HEK293 (cell line): Measurements from ENCODE around the gene TPCN2.

ENCODE experiments used
- CTCF ChIA-PET: fragments of 350-600 bp; formaldehyde crosslinking; extraction: SDS; loops from one replicate; lab custom pipeline; 2021; ENCODE audit warnings: antibody characterized with exemption; lab: Yijun Ruan, JAX
- POLR2A ChIA-PET: fragments of 300-600 bp; formaldehyde crosslinking; extraction: SDS; loops from one replicate; lab custom pipeline; 2020; ENCODE audit warnings: antibody characterized with exemption, inconsistent platforms; lab: Yijun Ruan, JAX
- H3K27ac ChIP-seq: fragments of 200-500 bp; sonication (Bioruptor generic); 2 replicates; pipeline ENCODE4 v1.5.1; 2014; ENCODE audit warnings: low read depth, low read length, control low read depth, inconsistent platforms; ENCODE audit errors: extremely low read depth
- H3K36me3 ChIP-seq, 2 experiments: fragments of 200-500 bp in 1 of 2; sonication (Bioruptor generic) in 1 of 2; 1 replicate in 1 of 2; 2 replicates in 1 of 2; pipeline ENCODE4 v1.5.1; 2014 to 2017; ENCODE audit warnings: inconsistent platforms in 2 of 2, low read length in 2 of 2; ENCODE audit not compliant: control insufficient read depth in 2 of 2, insufficient read depth in 1 of 2
- H3K4me1 ChIP-seq: fragments of 200-500 bp; sonication (Bioruptor generic); 2 replicates; pipeline ENCODE4 v1.5.1; 2014; ENCODE audit warnings: mild to moderate bottlenecking, low read length, inconsistent platforms; ENCODE audit not compliant: control insufficient read depth, insufficient read depth
- H3K4me3 ChIP-seq: 2 replicates; pipeline ENCODE4 v1.5.1; 2011; ENCODE audit warnings: low read depth, mild to moderate bottlenecking, control low read depth, low read length, moderate library complexity
- H3K9me3 ChIP-seq: fragments of 200-500 bp; sonication (Bioruptor generic); 2 replicates; pipeline ENCODE4 v1.5.1; 2014; ENCODE audit warnings: low read depth, low read length, inconsistent platforms; ENCODE audit not compliant: control insufficient read depth, insufficient read depth
- IKZF3 ChIP-seq: fragments of 450-650 bp; IDR thresholded peaks from 2 replicates; pipeline ENCODE4 v1.5.0; 2018; ENCODE audit warnings: missing biosample characterization, mild to moderate bottlenecking, missing genetic modification characterization, moderate library complexity
- SP2 ChIP-seq: fragments of 450-650 bp; formaldehyde crosslinking; IDR thresholded peaks from 2 replicates; pipeline ENCODE4 v1.5.1; 2016; ENCODE audit warnings: missing biosample characterization, missing genetic modification characterization
- SP7 ChIP-seq: fragments of 450-650 bp; formaldehyde crosslinking; IDR thresholded peaks from 2 replicates; pipeline ENCODE4 v1.5.1; 2016; ENCODE audit warnings: missing biosample characterization, missing genetic modification characterization
- TRIM28 ChIP-seq: IDR thresholded peaks from 2 replicates; pipeline ENCODE4 v1.6.1; 2011; ENCODE audit warnings: low read length, control low read depth, borderline replicate concordance
- YY2 ChIP-seq: fragments of 450-650 bp; formaldehyde crosslinking; IDR thresholded peaks from 2 replicates; pipeline ENCODE4 v1.5.1; 2016; ENCODE audit warnings: missing biosample characterization, missing genetic modification characterization
- ZBTB1 ChIP-seq: fragments of 450-650 bp; formaldehyde crosslinking; IDR thresholded peaks from 2 replicates; pipeline ENCODE4 v1.5.1; 2016; ENCODE audit warnings: missing biosample characterization, missing genetic modification characterization
- ZBTB20 ChIP-seq: fragments of 450-650 bp; formaldehyde crosslinking; IDR thresholded peaks from 2 replicates; pipeline ENCODE4 v1.5.1; 2016; ENCODE audit warnings: missing biosample characterization, missing genetic modification characterization
- ZBTB7A ChIP-seq: fragments of 450-650 bp; formaldehyde crosslinking; IDR thresholded peaks from 2 replicates; pipeline ENCODE4 v1.5.1; 2016; ENCODE audit warnings: low read depth, missing biosample characterization, missing genetic modification characterization
- ZNF138 ChIP-seq: fragments of 450-650 bp; formaldehyde crosslinking; IDR thresholded peaks from 2 replicates; pipeline ENCODE4 v1.5.1; 2016; ENCODE audit warnings: missing biosample characterization, missing genetic modification characterization, borderline replicate concordance
- ZNF19 ChIP-seq: fragments of 450-650 bp; formaldehyde crosslinking; IDR thresholded peaks from 2 replicates; pipeline ENCODE4; 2016; ENCODE audit warnings: missing biosample characterization, missing genetic modification characterization, low read depth
- ZNF214 ChIP-seq: fragments of 450-650 bp; formaldehyde crosslinking; IDR thresholded peaks from 2 replicates; pipeline ENCODE4 v1.5.1; 2017; ENCODE audit warnings: missing biosample characterization, mild to moderate bottlenecking, missing genetic modification characterization, borderline replicate concordance
- ZNF239 ChIP-seq: fragments of 450-650 bp; formaldehyde crosslinking; IDR thresholded peaks from 2 replicates; pipeline ENCODE4 v1.5.1; 2016; ENCODE audit warnings: missing biosample characterization, missing genetic modification characterization
- ZNF302 ChIP-seq: fragments of 450-650 bp; formaldehyde crosslinking; IDR thresholded peaks from 2 replicates; pipeline ENCODE4 v1.5.1; 2016; ENCODE audit warnings: missing biosample characterization, missing genetic modification characterization, low read depth
- ZNF394 ChIP-seq: fragments of 450-650 bp; formaldehyde crosslinking; IDR thresholded peaks from 2 replicates; pipeline ENCODE4 v1.5.1; 2016; ENCODE audit warnings: missing biosample characterization, missing genetic modification characterization, mild to moderate bottlenecking, moderate library complexity, borderline replicate concordance
- ZNF747 ChIP-seq: fragments of 450-650 bp; formaldehyde crosslinking; IDR thresholded peaks from 2 replicates; pipeline ENCODE4 v1.5.1; 2016; ENCODE audit warnings: missing biosample characterization, missing genetic modification characterization
- ZNF768 ChIP-seq: fragments of 450-650 bp; formaldehyde crosslinking; IDR thresholded peaks from 2 replicates; pipeline ENCODE4 v1.5.1; 2018; ENCODE audit warnings: missing biosample characterization, mild to moderate bottlenecking, missing genetic modification characterization
- ZNF791 ChIP-seq: fragments of 450-650 bp; formaldehyde crosslinking; IDR thresholded peaks from 2 replicates; pipeline ENCODE4 v1.5.1; 2016; ENCODE audit warnings: missing biosample characterization, missing genetic modification characterization
- TF ChIP-seq, protein P1 (sequence below): fragments of 450-650 bp; formaldehyde crosslinking; IDR thresholded peaks from 2 replicates; pipeline ENCODE4 v1.5.1; 2016; ENCODE audit warnings: missing biosample characterization, missing genetic modification characterization
- TF ChIP-seq, protein P2 (sequence below): fragments of 450-650 bp; formaldehyde crosslinking; conservative IDR thresholded peaks from 2 replicates; pipeline ENCODE4 v1.5.1; 2016; ENCODE audit warnings: low read depth, missing biosample characterization, missing genetic modification characterization
- TF ChIP-seq, protein P3 (sequence below): fragments of 450-650 bp; formaldehyde crosslinking; IDR thresholded peaks from 2 replicates; pipeline ENCODE4 v1.5.1; 2016; ENCODE audit warnings: missing biosample characterization, missing genetic modification characterization

The TPCN2 gene

DNA sequence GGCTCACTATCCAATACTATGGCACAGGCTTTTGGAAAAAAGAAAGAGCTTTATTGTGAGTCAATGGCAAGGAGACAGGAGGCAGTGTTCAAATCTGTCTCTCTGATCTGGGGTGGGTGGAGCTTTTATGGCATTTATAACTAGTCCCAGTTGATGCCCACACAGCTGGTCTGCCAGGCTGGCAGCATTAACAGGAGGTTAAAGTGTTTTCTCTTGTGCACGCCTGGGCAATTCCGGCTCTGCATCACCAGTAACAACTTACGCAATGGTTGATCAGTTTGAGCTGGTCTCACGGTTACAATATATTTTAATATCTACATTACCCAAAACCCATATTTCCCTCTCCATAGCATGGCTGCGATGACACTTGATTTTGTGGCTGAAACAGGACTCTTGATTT is 91.9 kb downstream of the TPCN2 start:
- H3K4me1 ChIP-seq: no peaks in the 10 kb centered on the region
- no peak overlapping the region for H3K4me3 ChIP-seq
- ChIA-PET CTCF (interaction anchor here (0.5 to 1.4 kb wide), 5 partner anchors 9 to 268 kb away, joined by 3 to 8 read pairs (median 4); no protein-coding TSS in a partner anchor), POLR2A (no interaction called here)
- no peaks in the 10 kb centered on the region for H3K9me3 ChIP-seq
- no peaks in the 10 kb centered on the region for H3K36me3 ChIP-seq
- no peak overlapping the region for H3K27ac ChIP-seq
- no peak for TF ChIP-seq ZNF791 (tag by site-specific recombination)
- TF ChIP-seq ZNF239: no peak
- TF ChIP-seq SP2 (tag by site-specific recombination): no peak
- TF ChIP-seq ZNF768: no peak
- no peak for TF ChIP-seq ZNF747 (tag by site-specific recombination)
- no peak for TF ChIP-seq IKZF3 (tag by site-specific recombination)
- TF ChIP-seq, all 188 proteins: peak for 0

DNA sequence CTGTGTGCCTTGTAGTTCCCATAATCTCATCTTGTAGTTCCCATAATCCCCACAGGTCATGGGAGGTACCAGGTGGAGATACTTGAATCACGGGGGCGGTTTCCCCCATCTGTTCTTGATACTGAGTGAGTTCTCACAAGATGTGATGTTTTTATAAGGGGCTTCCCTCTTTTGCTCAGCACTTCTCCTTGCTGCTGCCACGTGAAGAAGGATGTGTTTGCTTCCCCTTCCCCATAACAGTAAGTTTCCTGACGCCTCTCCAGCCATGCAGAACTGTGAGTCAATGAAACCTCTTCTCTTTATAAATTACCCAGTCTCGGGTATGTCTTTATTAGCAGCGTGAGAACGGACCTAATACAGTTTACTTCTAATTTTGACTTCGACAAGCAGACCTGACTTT is 93.0 kb downstream of the TPCN2 start:
- POLR2A ChIA-PET: no interaction called here
- Histone ChIP-seq H3K9me3 (no peaks in the 10 kb centered on the region), H3K36me3 (no peaks in the 10 kb centered on the region), H3K4me1 (no peaks in the 10 kb centered on the region), H3K4me3 (no peak overlapping the region), H3K27ac (no peak overlapping the region)
- CTCF ChIA-PET: interaction anchor here (1.6 kb wide), 1 partner anchor 10 kb away, joined by 10 read pairs; no protein-coding TSS in a partner anchor
- TF ChIP-seq ZBTB1 (tag by site-specific recombination) (no peak), ZNF394 (tag by site-specific recombination) (no peak), SP7 (tag by site-specific recombination) (no peak), ZBTB7A (no peak), TRIM28 (no peak), ZNF214 (no peak), YY2 (tag by site-specific recombination) (no peak), ZNF138 (tag by site-specific recombination) (no peak), ZNF19 (tag by site-specific recombination) (no peak), ZNF302 (tag by site-specific recombination) (no peak), SP2 (tag by site-specific recombination) (no peak), ZBTB20 (tag by site-specific recombination) (no peak)
- TF ChIP-seq, protein P1, sequence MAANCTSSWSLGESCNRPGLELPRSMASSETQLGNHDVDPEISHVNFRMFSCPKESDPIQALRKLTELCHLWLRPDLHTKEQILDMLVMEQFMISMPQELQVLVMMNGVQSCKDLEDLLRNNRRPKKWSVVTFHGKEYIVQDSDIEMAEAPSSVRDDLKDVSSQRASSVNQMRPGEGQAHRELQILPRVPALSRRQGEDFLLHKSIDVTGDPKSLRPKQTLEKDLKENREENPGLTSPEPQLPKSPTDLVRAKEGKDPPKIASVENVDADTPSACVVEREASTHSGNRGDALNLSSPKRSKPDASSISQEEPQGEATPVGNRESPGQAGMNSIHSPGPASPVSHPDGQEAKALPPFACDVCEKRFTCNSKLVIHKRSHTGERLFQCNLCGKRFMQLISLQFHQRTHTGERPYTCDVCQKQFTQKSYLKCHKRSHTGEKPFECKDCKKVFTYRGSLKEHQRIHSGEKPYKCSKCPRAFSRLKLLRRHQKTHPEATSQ (tag by site-specific recombination): no peak
- TF ChIP-seq, protein P2, sequence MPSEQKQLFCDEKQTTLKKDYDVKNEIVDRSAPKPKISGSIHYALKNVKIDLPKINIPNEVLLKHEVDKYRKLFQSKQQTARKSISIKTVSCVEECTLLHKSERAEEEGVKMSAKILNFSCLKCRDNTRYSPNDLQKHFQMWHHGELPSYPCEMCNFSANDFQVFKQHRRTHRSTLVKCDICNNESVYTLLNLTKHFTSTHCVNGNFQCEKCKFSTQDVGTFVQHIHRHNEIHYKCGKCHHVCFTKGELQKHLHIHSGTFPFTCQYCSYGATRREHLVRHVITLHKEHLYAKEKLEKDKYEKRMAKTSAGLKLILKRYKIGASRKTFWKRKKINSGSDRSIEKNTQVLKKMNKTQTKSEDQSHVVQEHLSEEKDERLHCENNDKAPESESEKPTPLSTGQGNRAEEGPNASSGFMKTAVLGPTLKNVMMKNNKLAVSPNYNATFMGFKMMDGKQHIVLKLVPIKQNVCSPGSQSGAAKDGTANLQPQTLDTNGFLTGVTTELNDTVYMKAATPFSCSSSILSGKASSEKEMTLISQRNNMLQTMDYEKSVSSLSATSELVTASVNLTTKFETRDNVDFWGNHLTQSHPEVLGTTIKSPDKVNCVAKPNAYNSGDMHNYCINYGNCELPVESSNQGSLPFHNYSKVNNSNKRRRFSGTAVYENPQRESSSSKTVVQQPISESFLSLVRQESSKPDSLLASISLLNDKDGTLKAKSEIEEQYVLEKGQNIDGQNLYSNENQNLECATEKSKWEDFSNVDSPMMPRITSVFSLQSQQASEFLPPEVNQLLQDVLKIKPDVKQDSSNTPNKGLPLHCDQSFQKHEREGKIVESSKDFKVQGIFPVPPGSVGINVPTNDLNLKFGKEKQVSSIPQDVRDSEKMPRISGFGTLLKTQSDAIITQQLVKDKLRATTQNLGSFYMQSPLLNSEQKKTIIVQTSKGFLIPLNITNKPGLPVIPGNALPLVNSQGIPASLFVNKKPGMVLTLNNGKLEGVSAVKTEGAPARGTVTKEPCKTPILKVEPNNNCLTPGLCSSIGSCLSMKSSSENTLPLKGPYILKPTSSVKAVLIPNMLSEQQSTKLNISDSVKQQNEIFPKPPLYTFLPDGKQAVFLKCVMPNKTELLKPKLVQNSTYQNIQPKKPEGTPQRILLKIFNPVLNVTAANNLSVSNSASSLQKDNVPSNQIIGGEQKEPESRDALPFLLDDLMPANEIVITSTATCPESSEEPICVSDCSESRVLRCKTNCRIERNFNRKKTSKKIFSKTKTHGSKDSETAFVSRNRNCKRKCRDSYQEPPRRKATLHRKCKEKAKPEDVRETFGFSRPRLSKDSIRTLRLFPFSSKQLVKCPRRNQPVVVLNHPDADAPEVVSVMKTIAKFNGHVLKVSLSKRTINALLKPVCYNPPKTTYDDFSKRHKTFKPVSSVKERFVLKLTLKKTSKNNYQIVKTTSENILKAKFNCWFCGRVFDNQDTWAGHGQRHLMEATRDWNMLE (tag by site-specific recombination): no peak
- TF ChIP-seq, protein P3, sequence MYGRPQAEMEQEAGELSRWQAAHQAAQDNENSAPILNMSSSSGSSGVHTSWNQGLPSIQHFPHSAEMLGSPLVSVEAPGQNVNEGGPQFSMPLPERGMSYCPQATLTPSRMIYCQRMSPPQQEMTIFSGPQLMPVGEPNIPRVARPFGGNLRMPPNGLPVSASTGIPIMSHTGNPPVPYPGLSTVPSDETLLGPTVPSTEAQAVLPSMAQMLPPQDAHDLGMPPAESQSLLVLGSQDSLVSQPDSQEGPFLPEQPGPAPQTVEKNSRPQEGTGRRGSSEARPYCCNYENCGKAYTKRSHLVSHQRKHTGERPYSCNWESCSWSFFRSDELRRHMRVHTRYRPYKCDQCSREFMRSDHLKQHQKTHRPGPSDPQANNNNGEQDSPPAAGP (tag by site-specific recombination): no peak
